ENCODE measurements around the gene RIMS3. TPM values are rescaled to one million over a fixed set of nuclear protein-coding genes. Genes with fewer than 3 reads are reported as not detected.
A peak's percentile ranks its signal among the peaks of the same experiment; 100 is the strongest.

The RIMS3 gene
- 2.9 and 3.2 TPM in 2 replicates for total RNA-seq

GRCh38 chr1:40665335-40666171 is at the start of gene RIMS3:
Gene RIMS3 (minus strand): TSS chr1:40665682. CDS start chr1:40641925, 23,757 bp downstream.
- Histone ChIP-seq H3K36me3 (ENCODE audit: control insufficient read depth, insufficient read depth, low read length) (no peaks in the 10 kb centered on the region), H3K27me3 (ENCODE audit: control insufficient read depth, insufficient read depth, low read length) (peaks cover 3% of the 10 kb centered on the region), H3K4me3 (ENCODE audit: low read depth, low read length) (peak within 1 kb of the TSS; percentile 44)
- no peak for DNase-seq (ENCODE audit: low read depth)
- no peak for TF ChIP-seq CTCF (IDR thresholded peaks at IDR 0.05; ENCODE audit: insufficient read depth, low read length, poor library complexity, severe bottlenecking)

- Histone ChIP-seq H3K27me3 (ENCODE audit: control insufficient read depth, insufficient read depth, low read length) (no peaks in the 10 kb centered on the region), H3K4me3 (ENCODE audit: low read depth, low read length) (no peak overlapping the region), H3K36me3 (ENCODE audit: control insufficient read depth, insufficient read depth, low read length) (no peaks in the 10 kb centered on the region)
- no peak for TF ChIP-seq CTCF (IDR thresholded peaks at IDR 0.05; ENCODE audit: insufficient read depth, low read length, poor library complexity, severe bottlenecking)
- no peak for DNase-seq (ENCODE audit: low read depth)
Observed at GRCh38 chr1:40712997-40713396, 47.5 kb upstream of the RIMS3 start.

GRCh38 chr1:40712405-40712944 is 47.0 kb upstream of the RIMS3 start:
- Histone ChIP-seq H3K36me3 (ENCODE audit: control insufficient read depth, insufficient read depth, low read length) (no peaks in the 10 kb centered on the region), H3K27me3 (ENCODE audit: control insufficient read depth, insufficient read depth, low read length) (no peaks in the 10 kb centered on the region), H3K4me3 (ENCODE audit: low read depth, low read length) (no peak overlapping the region)
- no peak for DNase-seq (ENCODE audit: low read depth)
- TF ChIP-seq CTCF (IDR thresholded peaks at IDR 0.05; ENCODE audit: insufficient read depth, low read length, poor library complexity, severe bottlenecking), result no peak

GRCh38 chr1:40711465-40712404 is 46.3 kb upstream of the RIMS3 start:
- TF ChIP-seq CTCF (IDR thresholded peaks at IDR 0.05; ENCODE audit: insufficient read depth, low read length, poor library complexity, severe bottlenecking), result no peak
- DNase-seq (ENCODE audit: low read depth), result peak; percentile 57
- peak overlapping the region; percentile 8 for H3K4me3 ChIP-seq (ENCODE audit: low read depth, low read length)
- no peaks in the 10 kb centered on the region for H3K36me3 ChIP-seq (ENCODE audit: control insufficient read depth, insufficient read depth, low read length)
- no peaks in the 10 kb centered on the region for H3K27me3 ChIP-seq (ENCODE audit: control insufficient read depth, insufficient read depth, low read length)

GRCh38 chr1:40710581-40711315 is 45.3 kb upstream of the RIMS3 start:
- peak overlapping the region; percentile 83 for H3K4me3 ChIP-seq (ENCODE audit: low read depth, low read length)
- DNase-seq (ENCODE audit: low read depth), result no peak
- TF ChIP-seq CTCF (IDR thresholded peaks at IDR 0.05; ENCODE audit: insufficient read depth, low read length, poor library complexity, severe bottlenecking), result no peak
- no peaks in the 10 kb centered on the region for H3K36me3 ChIP-seq (ENCODE audit: control insufficient read depth, insufficient read depth, low read length)
- no peaks in the 10 kb centered on the region for H3K27me3 ChIP-seq (ENCODE audit: control insufficient read depth, insufficient read depth, low read length)

All from kidney epithelial cell (primary cell).